Lower leg skin (tissue), 3 donors: Measurements from ENCODE around the gene C2CD5.

Experiments
- POLR2A ChIP-seq, 2 donors: fragments of 450-650 bp; IDR thresholded peaks; one replicate each; pipeline ENCODE4 v1.6.1; 2016 to 2017; ENCODE audit warnings: antibody characterized with exemption in 2 of 2, mild to moderate bottlenecking in 1 of 2, moderate library complexity in 1 of 2
- TF ChIP-seq, protein P1 (sequence below), 3 donors: fragments of 450-650 bp; IDR thresholded peaks; one replicate each; pipeline ENCODE4 v1.5.1; 2016; ENCODE audit warnings: antibody characterized with exemption in 3 of 3, mild to moderate bottlenecking in 3 of 3, moderate library complexity in 2 of 3

DNA sequence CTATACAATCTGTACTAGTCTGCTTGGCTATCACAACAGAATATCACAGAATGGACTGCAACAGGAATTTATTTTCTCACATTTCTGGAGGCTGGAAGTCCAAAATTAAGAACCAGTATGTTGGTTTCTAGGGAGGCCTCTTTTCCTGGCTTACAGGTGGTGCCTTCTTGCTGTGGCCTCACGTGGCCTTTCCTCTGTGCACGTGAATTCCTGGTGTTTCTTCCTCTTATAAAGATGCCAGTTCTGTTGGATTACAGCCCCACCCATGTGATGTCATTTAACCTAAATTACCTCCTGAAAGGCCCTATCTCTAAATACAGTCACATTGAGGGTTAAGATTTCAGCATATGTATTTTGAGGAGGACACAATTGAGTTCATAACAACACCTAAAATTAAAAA is 32.1 kb upstream of the C2CD5 start:
- no peak for TF ChIP-seq POLR2A (IDR thresholded peaks at IDR 0.05)
- TF ChIP-seq, protein P1, sequence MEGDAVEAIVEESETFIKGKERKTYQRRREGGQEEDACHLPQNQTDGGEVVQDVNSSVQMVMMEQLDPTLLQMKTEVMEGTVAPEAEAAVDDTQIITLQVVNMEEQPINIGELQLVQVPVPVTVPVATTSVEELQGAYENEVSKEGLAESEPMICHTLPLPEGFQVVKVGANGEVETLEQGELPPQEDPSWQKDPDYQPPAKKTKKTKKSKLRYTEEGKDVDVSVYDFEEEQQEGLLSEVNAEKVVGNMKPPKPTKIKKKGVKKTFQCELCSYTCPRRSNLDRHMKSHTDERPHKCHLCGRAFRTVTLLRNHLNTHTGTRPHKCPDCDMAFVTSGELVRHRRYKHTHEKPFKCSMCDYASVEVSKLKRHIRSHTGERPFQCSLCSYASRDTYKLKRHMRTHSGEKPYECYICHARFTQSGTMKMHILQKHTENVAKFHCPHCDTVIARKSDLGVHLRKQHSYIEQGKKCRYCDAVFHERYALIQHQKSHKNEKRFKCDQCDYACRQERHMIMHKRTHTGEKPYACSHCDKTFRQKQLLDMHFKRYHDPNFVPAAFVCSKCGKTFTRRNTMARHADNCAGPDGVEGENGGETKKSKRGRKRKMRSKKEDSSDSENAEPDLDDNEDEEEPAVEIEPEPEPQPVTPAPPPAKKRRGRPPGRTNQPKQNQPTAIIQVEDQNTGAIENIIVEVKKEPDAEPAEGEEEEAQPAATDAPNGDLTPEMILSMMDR (IDR thresholded peaks at IDR 0.05), result no peak
